SK-N-SH treated with all-trans-retinoic acid at 6 μM for 48 hours (cell line): ENCODE measurements around the gene SLK.

Experiments
- ESRRG ChIP-seq: fragments of 250-450 bp; sonication (Bioruptor Pico); IDR thresholded peaks from 2 replicates; pipeline ENCODE4 v1.6.1; 2021; ENCODE audit warnings: mild to moderate bottlenecking
- ZFP3 ChIP-seq: fragments of 250-450 bp; sonication (Bioruptor Pico); IDR thresholded peaks from 2 replicates; pipeline ENCODE4 v1.5.0; 2020; ENCODE audit warnings: mild to moderate bottlenecking, moderate library complexity

- TF ChIP-seq ESRRG (CRISPR knock-in tag) (no peak), ZFP3 (no peak)
Observed at GRCh38 chr10:104077663-104078151, 110.8 kb downstream of the SLK start.
